DOHH2 (cell line): ENCODE results near the gene AGBL1.

ENCODE experiments used
- H3F3A ChIP-seq: fragments of 200-600 bp; sonication (generic), shearing (Covaris generic); 2 replicates; pipeline ENCODE4 v1.6.0; 2016; ENCODE audit warnings: antibody characterized with exemption, mild to moderate bottlenecking; ENCODE audit not compliant: control insufficient read depth, insufficient read depth
- H3K27ac ChIP-seq: fragments of 200-600 bp; sonication (generic); 2 replicates; pipeline ENCODE4 v1.5.1; 2014; ENCODE audit warnings: low read depth, mild to moderate bottlenecking, low read length, moderate library complexity
- H3K27me3 ChIP-seq: fragments of 200-600 bp; sonication (generic); 2 replicates; pipeline ENCODE4 v1.6.1; 2014; ENCODE audit warnings: mild to moderate bottlenecking, low read length, mixed read lengths; ENCODE audit not compliant: control insufficient read depth
- H3K36me3 ChIP-seq: fragments of 200-600 bp; sonication (generic); 2 replicates; pipeline ENCODE4 v1.6.1; 2014; ENCODE audit warnings: mild to moderate bottlenecking, low read length, moderate library complexity, mixed read lengths; ENCODE audit not compliant: control insufficient read depth
- H3K4me1 ChIP-seq: fragments of 200-600 bp; sonication (generic); 2 replicates; pipeline ENCODE4 v1.6.1; 2014; ENCODE audit warnings: mild to moderate bottlenecking, low read length, mixed read lengths; ENCODE audit not compliant: control insufficient read depth
- H3K4me2 ChIP-seq: fragments of 200-600 bp; sonication (generic); 2 replicates; pipeline ENCODE4 v1.6.0; 2014; ENCODE audit warnings: mild to moderate bottlenecking, low read length, moderate library complexity
- H3K4me3 ChIP-seq: fragments of 200-600 bp; sonication (generic); 2 replicates; pipeline ENCODE4 v1.5.1; 2014; ENCODE audit warnings: mild to moderate bottlenecking, low read length, mixed read lengths
- H3K79me2 ChIP-seq: fragments of 200-600 bp; sonication (generic); 2 replicates; pipeline ENCODE4 v1.6.1; 2014; ENCODE audit warnings: mild to moderate bottlenecking, low read length, mixed read lengths; ENCODE audit not compliant: control insufficient read depth
- H3K9me2 ChIP-seq: fragments of 200-600 bp; sonication (generic); replicated peaks from 2 replicates; pipeline ENCODE4 v1.6.1; 2014; ENCODE audit warnings: mild to moderate bottlenecking, low read length, mixed read lengths; ENCODE audit not compliant: control insufficient read depth
- H3K9me3 ChIP-seq: fragments of 200-600 bp; sonication (generic); 2 replicates; pipeline ENCODE4 v1.6.1; 2014; ENCODE audit warnings: antibody characterized with exemption, low read length, mixed read lengths; ENCODE audit not compliant: control insufficient read depth, insufficient read depth
- H4K20me1 ChIP-seq: fragments of 200-600 bp; sonication (generic); 2 replicates; pipeline ENCODE4 v1.6.0; 2014; ENCODE audit warnings: low read depth, mild to moderate bottlenecking, antibody characterized with exemption, low read length, moderate library complexity; ENCODE audit not compliant: control insufficient read depth, insufficient read depth
- EZH2phosphoT487 ChIP-seq: fragments of 200-600 bp; sonication (generic); IDR thresholded peaks from 2 replicates; pipeline ENCODE4 v1.6.1; 2017; ENCODE audit warnings: borderline replicate concordance, mild to moderate bottlenecking, antibody characterized with exemption, low read length, moderate library complexity, mixed read lengths
- TF ChIP-seq, protein P1 (sequence below): fragments of 200-600 bp; sonication (generic); IDR thresholded peaks from one replicate; pipeline ENCODE4 v1.5.1; 2014; ENCODE audit warnings: antibody characterized with exemption, mild to moderate bottlenecking, low read depth, low read length; ENCODE audit not compliant: poor library complexity, severe bottlenecking

The AGBL1 gene

DNA sequence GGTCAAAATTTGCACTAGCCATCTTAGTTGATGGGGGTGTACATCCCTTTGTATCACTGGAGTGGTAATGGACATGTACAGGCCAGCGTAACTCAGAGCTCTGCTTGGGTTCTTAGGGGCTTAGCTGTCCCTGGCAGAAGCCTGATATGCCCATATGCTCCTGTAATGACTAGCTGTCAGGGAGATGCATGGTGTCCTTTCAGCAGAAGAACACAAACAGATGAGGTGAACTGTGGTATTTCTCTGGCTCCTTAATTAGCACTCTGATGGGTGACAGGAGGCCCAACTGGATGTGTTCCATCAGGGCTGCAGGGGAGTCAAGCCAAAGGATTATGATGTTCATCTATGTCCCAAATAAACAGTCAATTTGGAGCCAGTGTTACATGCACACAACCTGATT, 774.5 kb downstream of the AGBL1 start:
- Histone ChIP-seq H3F3A (no peaks in the 10 kb centered on the region), H3K79me2 (no peaks in the 10 kb centered on the region), H3K36me3 (no peaks in the 10 kb centered on the region), H3K27me3 (no peaks in the 10 kb centered on the region), H4K20me1 (no peaks in the 10 kb centered on the region), H3K4me2 (no peak overlapping the region), H3K4me3 (no peak overlapping the region), H3K4me1 (no peaks in the 10 kb centered on the region), H3K27ac (no peak overlapping the region), H3K9me2 (no peaks in the 10 kb centered on the region), H3K9me3 (no peaks in the 10 kb centered on the region)
- no peak for TF ChIP-seq EZH2phosphoT487
- TF ChIP-seq, protein P1, sequence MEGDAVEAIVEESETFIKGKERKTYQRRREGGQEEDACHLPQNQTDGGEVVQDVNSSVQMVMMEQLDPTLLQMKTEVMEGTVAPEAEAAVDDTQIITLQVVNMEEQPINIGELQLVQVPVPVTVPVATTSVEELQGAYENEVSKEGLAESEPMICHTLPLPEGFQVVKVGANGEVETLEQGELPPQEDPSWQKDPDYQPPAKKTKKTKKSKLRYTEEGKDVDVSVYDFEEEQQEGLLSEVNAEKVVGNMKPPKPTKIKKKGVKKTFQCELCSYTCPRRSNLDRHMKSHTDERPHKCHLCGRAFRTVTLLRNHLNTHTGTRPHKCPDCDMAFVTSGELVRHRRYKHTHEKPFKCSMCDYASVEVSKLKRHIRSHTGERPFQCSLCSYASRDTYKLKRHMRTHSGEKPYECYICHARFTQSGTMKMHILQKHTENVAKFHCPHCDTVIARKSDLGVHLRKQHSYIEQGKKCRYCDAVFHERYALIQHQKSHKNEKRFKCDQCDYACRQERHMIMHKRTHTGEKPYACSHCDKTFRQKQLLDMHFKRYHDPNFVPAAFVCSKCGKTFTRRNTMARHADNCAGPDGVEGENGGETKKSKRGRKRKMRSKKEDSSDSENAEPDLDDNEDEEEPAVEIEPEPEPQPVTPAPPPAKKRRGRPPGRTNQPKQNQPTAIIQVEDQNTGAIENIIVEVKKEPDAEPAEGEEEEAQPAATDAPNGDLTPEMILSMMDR: no peak

DNA sequence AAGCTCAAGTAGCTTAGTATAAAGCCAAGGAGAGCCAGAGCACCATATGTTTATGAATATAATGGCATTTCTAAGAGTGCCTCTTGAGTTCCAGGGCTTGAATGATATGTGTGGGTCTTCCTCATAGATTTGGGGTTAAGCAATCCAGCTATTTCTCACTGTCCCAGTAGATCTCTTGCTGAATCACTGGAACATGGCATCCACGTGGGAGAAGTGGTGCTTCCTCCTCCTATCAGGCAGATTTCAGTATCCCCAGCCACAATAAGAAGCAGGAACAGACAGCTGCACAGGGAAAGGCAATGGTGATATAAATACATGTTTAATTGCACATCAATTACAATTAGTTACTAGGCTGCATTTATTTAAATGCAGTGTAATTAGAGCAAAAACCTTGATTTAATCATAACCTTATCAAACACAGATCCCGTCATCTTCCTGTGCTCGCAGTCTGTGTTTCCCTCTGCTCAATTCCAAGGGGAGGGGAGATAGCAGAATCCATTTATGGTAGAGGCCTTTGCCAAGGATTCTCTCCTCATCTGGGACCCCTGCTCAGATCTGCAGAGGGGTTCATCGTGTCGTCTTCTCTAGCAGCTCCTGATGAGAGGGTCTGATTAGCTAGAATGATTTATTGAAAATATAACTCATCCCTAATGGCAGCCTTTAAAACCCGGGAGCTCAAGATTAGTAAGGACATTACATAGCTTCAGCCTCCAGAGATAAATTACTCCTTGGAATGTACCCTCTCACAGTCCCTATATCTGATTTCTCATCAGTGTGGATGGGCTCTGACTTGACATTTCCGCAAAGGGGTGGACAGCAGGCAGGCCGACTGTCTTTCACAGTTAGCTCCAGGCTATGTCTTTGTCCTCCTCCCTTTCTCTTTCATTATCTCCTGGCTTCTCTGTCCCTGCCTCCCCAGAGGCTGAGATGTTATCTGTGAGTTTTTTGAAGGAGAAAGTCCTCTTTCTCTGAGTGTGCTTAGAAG, 775.9 kb downstream of the AGBL1 start:
- H3K9me2 ChIP-seq: no peaks in the 10 kb centered on the region
- H3F3A ChIP-seq: no peaks in the 10 kb centered on the region
- no peak overlapping the region for H3K4me3 ChIP-seq
- no peak overlapping the region for H3K27ac ChIP-seq
- no peaks in the 10 kb centered on the region for H3K79me2 ChIP-seq
- H3K27me3 ChIP-seq: no peaks in the 10 kb centered on the region
- no peaks in the 10 kb centered on the region for H3K9me3 ChIP-seq
- H3K4me1 ChIP-seq: no peaks in the 10 kb centered on the region
- H3K36me3 ChIP-seq: no peaks in the 10 kb centered on the region
- H3K4me2 ChIP-seq: no peak overlapping the region
- H4K20me1 ChIP-seq: no peaks in the 10 kb centered on the region
- TF ChIP-seq, protein P1: no peak
- TF ChIP-seq EZH2phosphoT487: no peak

DNA sequence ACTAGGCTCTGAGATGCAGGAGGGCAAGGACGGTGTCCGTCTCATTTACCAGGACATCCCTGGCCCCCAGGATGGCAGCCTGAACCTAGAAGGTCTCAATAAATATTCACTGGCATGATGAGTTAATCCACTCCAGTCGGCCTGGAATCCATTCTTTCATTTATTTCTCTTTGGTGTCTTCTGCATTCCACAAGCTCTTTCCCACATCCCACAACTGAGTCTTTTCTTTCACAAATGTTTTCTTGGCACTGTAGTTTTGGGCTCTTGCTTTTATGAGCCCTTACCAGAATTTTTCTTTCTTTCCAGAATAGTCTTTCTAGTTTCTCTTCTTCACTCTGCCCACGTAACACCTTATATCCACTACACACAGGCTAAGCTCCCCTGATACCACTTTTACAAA, 778.0 kb downstream of the AGBL1 start:
- H3K27ac ChIP-seq: no peak overlapping the region
- TF ChIP-seq, protein P1: no peak
- TF ChIP-seq EZH2phosphoT487: no peak
- no peaks in the 10 kb centered on the region for H3K79me2 ChIP-seq
- no peak overlapping the region for H3K4me3 ChIP-seq
- H3K9me3 ChIP-seq: no peaks in the 10 kb centered on the region
- H3F3A ChIP-seq: no peaks in the 10 kb centered on the region
- no peaks in the 10 kb centered on the region for H3K36me3 ChIP-seq
- no peaks in the 10 kb centered on the region for H4K20me1 ChIP-seq
- no peaks in the 10 kb centered on the region for H3K4me1 ChIP-seq
- no peak overlapping the region for H3K4me2 ChIP-seq
- H3K27me3 ChIP-seq: no peaks in the 10 kb centered on the region
- no peaks in the 10 kb centered on the region for H3K9me2 ChIP-seq
